ENCODE measurements around the gene EEF2KMT. TPM values are rescaled to one million over a fixed set of nuclear protein-coding genes. Genes with fewer than 3 reads are reported as not detected.

Gene EEF2KMT
- total and polyA plus RNA-seq, 4 donors, result 3.4 to 14.2 (median 10.2) TPM

- TF ChIP-seq CTCF (IDR thresholded peaks at IDR 0.05; ENCODE audit: control extremely low read depth, extremely low read depth), result no peak
- Histone ChIP-seq H3K4me3 (no peak overlapping the region), H3K9me3 (ENCODE audit: control insufficient read depth in 4 of 4, insufficient read depth in 3 of 4, low read length in 3 of 4) (no peaks in the 10 kb centered on the region), H3K9ac (ENCODE audit: insufficient read depth in 1 of 2, low read length in 2 of 2) (no peak overlapping the region), H3K4me1 (ENCODE audit: control insufficient read depth in 5 of 5, insufficient read depth in 5 of 5, low read length in 5 of 5) (peaks cover 0 to 10% (median 0%) of the 10 kb centered on the region in 5 donors), H3K27ac (ENCODE audit: low read depth in 1 of 2, low read length in 1 of 2) (no peak overlapping the region), H3K27me3 (ENCODE audit: control insufficient read depth in 3 of 3, insufficient read depth in 3 of 3, low read length in 2 of 3) (no peaks in the 10 kb centered on the region), H3K36me3 (ENCODE audit: control insufficient read depth in 4 of 4, insufficient read depth in 4 of 4, low read length in 4 of 4) (peaks cover 3 to 22% (median 11%) of the 10 kb centered on the region in 4 donors)
- 84 to 92% methylated on average over 2 of the region's 2 CpGs for WGBS, 2 donors
- DNase-seq (no peak), ATAC-seq (ENCODE audit: insufficient read depth, low FRiP score) (no peak)
Observed at GRCh38 chr16:5073279-5073629, 24.3 kb downstream of the EEF2KMT start.

- peaks cover 3 to 22% (median 11%) of the 10 kb centered on the region in 4 donors for H3K36me3 ChIP-seq (ENCODE audit: control insufficient read depth in 4 of 4, insufficient read depth in 4 of 4, low read length in 4 of 4)
- TF ChIP-seq CTCF (IDR thresholded peaks at IDR 0.05; ENCODE audit: control extremely low read depth, extremely low read depth), result no peak
- peak overlapping the region; percentile 85 for H3K4me3 ChIP-seq
- WGBS, 2 donors, result 61 to 70% methylated on average over 12 of the region's 12 CpGs
- DNase-seq (no peak), ATAC-seq (ENCODE audit: insufficient read depth, low FRiP score) (no peak)
- no peaks in the 10 kb centered on the region for H3K27me3 ChIP-seq (ENCODE audit: control insufficient read depth in 3 of 3, insufficient read depth in 3 of 3, low read length in 2 of 3)
- peak overlapping the region; percentile 37 to 69 for H3K9ac ChIP-seq (ENCODE audit: insufficient read depth in 1 of 2, low read length in 2 of 2)
- peaks cover 0 to 10% (median 0%) of the 10 kb centered on the region in 5 donors for H3K4me1 ChIP-seq (ENCODE audit: control insufficient read depth in 5 of 5, insufficient read depth in 5 of 5, low read length in 5 of 5)
- peak overlapping the region in 1 of 2 donors; percentile 92 for H3K27ac ChIP-seq (ENCODE audit: low read depth in 1 of 2, low read length in 1 of 2)
- H3K9me3 ChIP-seq (ENCODE audit: control insufficient read depth in 4 of 4, insufficient read depth in 3 of 4, low read length in 3 of 4), result no peaks in the 10 kb centered on the region
Observed at GRCh38 chr16:5072334-5073278, 25.0 kb downstream of the EEF2KMT start.

- H3K9me3 ChIP-seq (ENCODE audit: control insufficient read depth in 4 of 4, insufficient read depth in 3 of 4, low read length in 3 of 4), result no peaks in the 10 kb centered on the region
- no peak for TF ChIP-seq CTCF (IDR thresholded peaks at IDR 0.05; ENCODE audit: control extremely low read depth, extremely low read depth)
- H3K4me3 ChIP-seq, result peak within 1 kb of the TSS; percentile 85
- H3K27me3 ChIP-seq (ENCODE audit: control insufficient read depth in 3 of 3, insufficient read depth in 3 of 3, low read length in 2 of 3), result no peaks in the 10 kb centered on the region
- H3K36me3 ChIP-seq (ENCODE audit: control insufficient read depth in 4 of 4, insufficient read depth in 4 of 4, low read length in 4 of 4), result peaks cover 3 to 17% (median 11%) of the 10 kb centered on the region in 4 donors
- ATAC-seq (ENCODE audit: insufficient read depth, low FRiP score), result peak; percentile 81
- peak within 1 kb of the TSS; percentile 37 to 69 for H3K9ac ChIP-seq (ENCODE audit: insufficient read depth in 1 of 2, low read length in 2 of 2)
- peaks cover 0 to 10% (median 0%) of the 10 kb centered on the region in 5 donors for H3K4me1 ChIP-seq (ENCODE audit: control insufficient read depth in 5 of 5, insufficient read depth in 5 of 5, low read length in 5 of 5)
- H3K27ac ChIP-seq (ENCODE audit: low read depth in 1 of 2, low read length in 1 of 2), result peak within 1 kb of the TSS; percentile 57 to 92
- DNase-seq, result peak; percentile 91 to 94 (median 92)
- WGBS, 2 donors, result 0% methylated on average over 49 to 53 of the region's 53 CpGs
Observed at GRCh38 chr16:5071681-5072333, 25.8 kb downstream of the EEF2KMT start, which contains the start of gene ALG1. Gene ALG1, plus strand, starts transcription at chr16:5071843. Its CDS starts 7 bp downstream, at chr16:5071850.

Measured in lung (tissue), 12 donors.